ENCODE measurements around the gene TMCO1.
"Not testable (repeated sequence)": the region's sequence is repeated elsewhere in the genome, so short reads cannot be mapped to it uniquely, and the experiment has no call there.

DNA sequence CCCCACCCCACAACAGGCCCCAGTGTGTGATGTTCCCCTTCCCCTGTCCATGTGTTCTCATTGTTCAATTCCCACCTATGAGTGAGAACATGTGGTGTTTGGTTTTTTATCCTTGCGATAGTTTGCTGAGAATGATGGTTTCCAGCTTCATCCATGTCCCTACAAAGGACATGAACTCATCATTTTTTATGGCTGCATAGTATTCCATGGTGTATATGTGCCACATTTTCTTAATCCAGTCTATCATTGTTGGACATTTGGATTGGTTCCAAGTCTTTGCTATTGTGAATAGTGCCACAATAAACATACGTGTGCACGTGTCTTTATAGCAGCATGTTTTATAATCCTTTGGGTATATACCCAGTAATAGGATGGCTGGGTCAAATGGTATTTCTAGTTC is 9.5 kb upstream of the TMCO1 start:
- not testable (repeated sequence) for TF ChIP-seq CTCF (conservative IDR thresholded peaks at IDR 0.05); EZH2 (IDR thresholded peaks at IDR 0.05; ENCODE audit: low read depth)
